ENCODE results near the gene FTCD.
"Not testable (repeated sequence)": the region's sequence is repeated elsewhere in the genome, so short reads cannot be mapped to it uniquely, and the experiment has no call there.

The FTCD gene

DNA sequence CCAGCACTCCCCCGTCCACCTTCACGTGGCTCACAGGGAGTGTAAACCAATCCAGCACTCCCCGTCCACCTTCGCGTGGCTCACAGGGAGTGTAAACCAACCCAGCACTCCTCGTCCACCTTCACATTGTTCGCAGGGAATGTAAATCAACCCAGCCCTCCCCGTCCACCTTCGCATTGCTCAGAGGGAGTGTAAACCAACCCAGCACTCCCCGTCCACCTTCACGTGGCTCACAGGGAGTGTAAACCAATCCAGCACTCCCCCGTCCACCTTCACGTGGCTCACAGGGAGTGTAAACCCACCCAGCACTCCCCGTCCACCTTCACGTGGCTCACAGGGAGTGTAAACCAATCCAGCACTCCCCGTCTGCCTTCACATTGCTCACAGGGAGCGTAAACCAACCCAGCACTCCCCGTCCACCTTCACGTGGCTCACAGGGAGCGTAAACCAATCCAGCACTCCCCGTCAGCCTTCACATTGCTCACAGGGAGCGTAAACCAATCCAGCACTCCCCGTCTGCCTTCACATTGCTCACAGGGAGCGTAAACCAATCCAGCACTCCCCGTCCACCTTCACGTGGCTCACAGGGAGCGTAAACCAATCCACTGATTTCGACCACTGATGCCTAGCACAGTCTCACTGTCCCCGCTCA lies 14.9 kb downstream of the FTCD start:
- DNase-seq (ENCODE audit: low read depth): not testable (repeated sequence)

DNA sequence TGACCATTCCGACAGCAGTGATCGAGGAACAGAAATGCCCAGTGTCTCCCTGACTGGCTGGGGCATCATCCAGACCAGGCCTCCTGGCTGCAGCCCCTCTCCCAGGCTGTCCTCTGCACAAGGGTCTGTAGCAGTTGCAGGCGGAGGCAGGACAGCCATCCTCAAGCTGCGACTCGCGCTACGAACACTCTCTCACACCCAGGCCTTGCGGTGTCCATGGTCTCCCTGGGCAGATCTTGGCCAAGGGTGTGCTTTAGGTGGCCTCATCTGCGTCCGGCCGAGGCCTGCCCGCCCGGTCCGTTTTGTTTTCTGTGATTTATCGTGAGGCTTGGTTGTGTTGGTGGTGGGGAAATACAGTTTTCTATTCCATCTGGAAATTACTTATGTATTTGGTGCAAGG lies 15.7 kb downstream of the FTCD start:
- no peak for DNase-seq (ENCODE audit: low read depth)

DNA sequence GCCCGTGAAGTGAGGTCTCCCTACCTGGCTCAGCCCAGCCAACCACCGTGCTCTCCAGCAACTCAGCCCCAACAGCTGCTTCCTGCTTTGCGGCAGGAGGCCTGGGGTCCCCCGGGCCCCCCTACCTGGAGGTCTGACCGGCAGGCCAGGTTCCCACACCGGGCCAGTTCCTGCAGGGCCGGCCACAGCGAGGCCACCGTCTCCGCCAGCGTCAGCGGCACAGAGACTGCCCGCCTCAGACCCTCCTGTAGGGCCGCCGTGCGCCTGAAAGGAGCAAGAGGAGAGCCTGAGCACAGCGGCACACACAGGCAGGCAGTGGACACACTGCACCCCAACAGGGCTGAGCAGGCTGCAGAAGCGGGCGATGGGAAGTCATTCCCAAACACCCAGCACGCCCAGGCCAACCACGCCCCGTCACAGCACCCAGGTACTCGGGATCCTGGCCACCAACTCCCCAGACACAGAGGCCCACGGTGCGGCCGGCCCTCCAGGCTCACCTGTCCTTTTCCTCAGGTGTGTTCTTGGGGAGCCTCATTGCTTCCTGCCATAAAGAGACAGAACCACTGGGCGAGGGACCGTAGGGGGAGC lies 16.9 kb downstream of the FTCD start:
- DNase-seq (ENCODE audit: low read depth): no peak

- DNase-seq (ENCODE audit: low read depth): no peak
These were observed 17.5 kb downstream of the FTCD start for GRCh38 chr21:46137908-46138307.

- no peak for DNase-seq (ENCODE audit: low read depth)
These were observed 18.5 kb downstream of the FTCD start for GRCh38 chr21:46136739-46137349.

GRCh38 chr21:46135782-46136395 lies 19.5 kb downstream of the FTCD start:
- DNase-seq (ENCODE audit: low read depth): no peak

- no peak for DNase-seq (ENCODE audit: low read depth)
These were observed 23.3 kb downstream of the FTCD start for GRCh38 chr21:46131838-46132651.

DNA sequence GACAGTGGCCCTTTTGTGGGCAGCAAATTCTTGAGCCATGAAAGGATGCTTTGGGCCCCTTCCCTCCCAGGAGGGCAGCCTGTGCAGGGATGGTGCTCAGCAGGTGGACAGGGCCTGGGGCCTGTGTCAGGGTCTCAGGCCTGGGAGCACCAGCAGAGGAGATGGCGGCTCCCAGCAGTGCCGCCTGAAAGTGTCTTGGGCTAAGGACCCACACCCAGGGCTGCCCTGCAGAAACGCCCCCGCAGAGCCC lies 23.9 kb downstream of the FTCD start:
- no peak for DNase-seq (ENCODE audit: low read depth)

- no peak for DNase-seq (ENCODE audit: low read depth)
These were observed 24.4 kb downstream of the FTCD start for GRCh38 chr21:46130831-46131587.

DNA sequence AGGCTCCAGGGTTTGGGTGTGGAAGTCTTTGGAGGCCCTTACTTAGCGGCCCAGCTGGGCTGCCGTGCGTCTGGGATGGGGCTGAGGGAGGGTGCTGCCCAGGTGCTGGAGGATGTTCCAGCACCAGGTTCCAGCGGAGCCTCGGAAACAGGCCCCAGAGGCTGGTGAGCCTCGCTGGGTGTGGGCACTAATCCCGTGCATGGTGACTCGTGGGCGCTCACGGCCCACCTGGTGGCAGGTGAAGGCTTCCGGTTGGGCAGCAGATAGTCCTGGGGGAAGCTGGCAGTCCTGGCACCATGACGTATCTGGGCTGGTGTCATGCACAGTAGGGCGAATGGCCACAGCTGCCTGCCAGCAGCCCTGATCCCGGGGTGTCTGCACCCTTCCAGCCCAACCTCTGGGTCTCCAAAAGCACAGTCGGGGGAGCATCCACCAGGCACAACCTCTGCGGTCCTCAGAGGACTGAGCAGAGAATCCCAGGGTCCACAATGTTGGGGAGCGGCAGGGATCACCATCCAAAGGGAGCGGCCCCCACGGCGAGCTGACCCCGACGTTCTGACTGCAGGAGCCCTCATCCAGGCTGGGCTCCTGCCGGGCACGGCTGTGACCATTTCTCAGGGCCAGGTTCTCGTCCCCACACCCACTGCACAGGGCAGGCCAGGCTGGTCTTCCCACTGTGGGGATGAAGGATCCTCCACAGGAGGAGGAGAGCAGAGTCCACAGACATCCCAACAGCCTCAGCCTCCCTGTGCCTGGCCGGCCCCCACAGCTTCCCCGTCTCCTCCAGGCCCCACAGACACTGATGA lies 25.3 kb downstream of the FTCD start:
- no peak for DNase-seq (ENCODE audit: low read depth)

DNA sequence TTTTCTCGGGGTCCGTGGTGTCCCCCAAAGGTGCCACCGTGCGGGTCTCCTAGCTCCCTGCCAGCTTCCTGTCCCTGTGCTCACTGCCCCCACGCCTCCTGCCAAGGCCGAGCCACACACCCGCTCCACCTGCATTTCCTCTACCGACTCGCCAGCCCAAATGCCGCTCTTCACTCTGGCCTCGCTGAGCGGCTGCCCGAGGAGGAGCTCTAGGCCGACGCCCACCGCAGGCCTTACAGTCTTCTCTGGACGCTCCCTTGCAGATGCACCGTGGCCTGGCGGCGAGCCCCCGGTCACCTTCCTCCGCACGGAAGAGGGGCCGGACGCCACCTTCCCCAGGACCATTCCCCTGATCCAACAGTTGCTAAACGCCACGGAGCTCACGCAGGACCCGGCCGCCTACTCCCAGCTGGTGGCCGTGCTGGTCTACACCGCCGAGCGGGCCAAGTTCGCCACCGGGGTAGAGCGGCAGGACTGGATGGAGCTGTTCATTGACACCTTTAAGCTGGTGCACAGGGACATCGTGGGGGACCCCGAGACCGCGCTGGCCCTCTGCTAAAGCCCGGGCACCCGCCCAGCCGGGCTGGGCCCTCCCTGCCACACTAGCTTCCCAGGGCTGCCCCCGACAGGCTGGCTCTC lies 26.3 kb downstream of the FTCD start:
- DNase-seq (ENCODE audit: low read depth): no peak

DNA sequence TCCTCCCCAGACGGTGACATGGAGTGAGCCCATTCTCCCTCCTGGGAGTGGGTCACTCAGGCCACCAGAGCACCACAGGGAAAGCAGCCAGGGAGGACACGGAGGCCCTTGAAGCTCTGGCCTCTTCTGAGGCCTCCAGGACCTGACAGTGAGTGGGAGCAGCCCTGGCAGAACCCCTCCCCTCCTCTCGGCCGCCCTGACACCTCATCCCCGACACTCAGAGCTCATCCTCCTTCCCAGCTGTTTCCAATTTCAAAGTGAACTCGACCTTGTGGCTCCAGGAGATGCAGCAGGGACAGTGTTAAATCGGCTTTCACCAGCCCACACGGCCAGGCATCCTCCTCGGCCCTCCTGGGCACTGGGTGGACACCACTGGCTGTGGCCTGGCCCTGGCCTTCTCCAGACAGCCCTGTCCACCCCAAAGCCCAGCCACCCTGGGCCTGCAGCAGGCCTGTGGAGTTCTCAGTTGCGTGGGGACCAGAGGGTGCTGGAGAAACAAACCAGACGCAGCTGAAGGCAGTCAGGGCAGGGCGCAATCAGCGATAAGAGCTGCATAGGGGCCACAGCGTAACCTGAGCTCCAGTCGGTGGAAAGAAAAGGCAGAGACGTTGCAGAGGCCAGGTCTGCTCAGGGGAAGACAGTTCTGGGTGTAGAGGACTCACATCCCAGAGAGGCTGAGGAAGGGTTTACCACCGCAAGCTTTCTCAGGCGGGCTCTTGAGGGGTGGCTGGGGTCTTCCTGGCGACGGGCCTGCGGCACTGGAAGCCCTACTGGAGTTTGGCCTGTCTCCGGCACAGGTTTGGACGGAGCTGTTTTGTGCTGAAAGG lies 27.1 kb downstream of the FTCD start:
- no peak for DNase-seq (ENCODE audit: low read depth)

GRCh38 chr21:46127239-46128105 lies 27.9 kb downstream of the FTCD start:
- DNase-seq (ENCODE audit: low read depth): no peak

GRCh38 chr21:46126309-46127238 lies 28.8 kb downstream of the FTCD start:
- no peak for DNase-seq (ENCODE audit: low read depth)

DNA sequence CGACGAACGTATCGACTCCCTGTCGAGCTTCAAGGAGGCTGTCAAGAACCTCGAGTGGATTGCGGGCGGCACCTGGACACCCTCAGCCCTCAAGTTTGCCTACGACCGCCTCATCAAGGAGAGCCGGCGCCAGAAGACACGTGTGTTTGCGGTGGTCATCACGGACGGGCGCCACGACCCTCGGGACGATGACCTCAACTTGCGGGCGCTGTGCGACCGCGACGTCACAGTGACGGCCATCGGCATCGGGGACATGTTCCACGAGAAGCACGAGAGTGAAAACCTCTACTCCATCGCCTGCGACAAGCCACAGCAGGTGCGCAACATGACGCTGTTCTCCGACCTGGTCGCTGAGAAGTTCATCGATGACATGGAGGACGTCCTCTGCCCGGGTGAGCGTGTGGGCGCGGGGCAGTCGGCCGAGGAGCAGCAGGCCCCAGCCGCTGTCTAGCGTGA lies 29.5 kb downstream of the FTCD start:
- DNase-seq (ENCODE audit: low read depth): no peak

- DNase-seq (ENCODE audit: low read depth): no peak
These were observed 30.2 kb downstream of the FTCD start for GRCh38 chr21:46124926-46125845.

All from stimulated activated CD8-positive, alpha-beta memory T cell treated with anti-CD3 and anti-CD28 coated beads, Interleukin-12 subunit alpha, Interleukin-12 subunit beta, amount 100 ng/mL, for 1 hour (primary cell).